Measurements from ENCODE around the gene S100A8. TPM values are rescaled to one million over a fixed set of nuclear protein-coding genes. Genes with fewer than 3 reads are reported as not detected.

The S100A8 gene
- total RNA-seq, 2 experiments from 2014 or later = not detected

GRCh38 chr1:153340356-153340755 lies 50.5 kb downstream of the S100A8 start:
- no peak for DNase-seq
- no peak for ATAC-seq
- H3K9me3 Mint-ChIP-seq (ENCODE audit: low read depth) = no peaks in the 10 kb centered on the region
- H3K4me3 Mint-ChIP-seq = no peak overlapping the region
- CTCF ChIA-PET = no interaction called here
- no peak overlapping the region for H3K27ac Mint-ChIP-seq
- no peaks in the 10 kb centered on the region for H3K36me3 Mint-ChIP-seq
- H3K4me1 Mint-ChIP-seq = peaks cover 31% of the 10 kb centered on the region
- H3K27me3 Mint-ChIP-seq = peaks cover 34% of the 10 kb centered on the region

Other genes with a start within 250 kb of the S100A8 start
- not detected for gene SPRR2G, start 240.2 kb downstream of the S100A8 start, total RNA-seq
- not detected for gene LELP1, start 187.6 kb downstream of the S100A8 start, total RNA-seq
- gene PRR9, start 173.5 kb downstream of the S100A8 start, total RNA-seq = not detected
- gene LORICRIN, start 131.4 kb downstream of the S100A8 start, total RNA-seq = not detected
- not detected for gene PGLYRP3, start 78.1 kb downstream of the S100A8 start, total RNA-seq
- gene PGLYRP4, start 42.2 kb downstream of the S100A8 start, total RNA-seq = not detected
- not detected for gene S100A9, start 33.2 kb downstream of the S100A8 start, total RNA-seq
- gene S100A12, start 15.5 kb downstream of the S100A8 start, total RNA-seq = not detected
- gene S100A7A, start 25.4 kb upstream of the S100A8 start, total RNA-seq = not detected
- not detected for gene S100A7, start 69.6 kb upstream of the S100A8 start, total RNA-seq
- 100 to 1,000 TPM; 386 to 543 TPM for gene S100A6, start 144.9 kb upstream of the S100A8 start, total RNA-seq
- 1 to 10 TPM; 1.6 to 3.0 TPM for gene S100A5, start 149.9 kb upstream of the S100A8 start, total RNA-seq
- 100 to 1,000 TPM; 898 to 906 TPM for gene S100A4, start 154.7 kb upstream of the S100A8 start, total RNA-seq
- gene S100A3, start 158.2 kb upstream of the S100A8 start, total RNA-seq = not detected
- under 1 TPM; 0.50 to 0.96 TPM for gene S100A2, start 174.8 kb upstream of the S100A8 start, total RNA-seq
- gene S100A16, start 222.1 kb upstream of the S100A8 start, total RNA-seq = not detected
- gene S100A14, start 225.3 kb upstream of the S100A8 start, total RNA-seq = not detected
- gene S100A13, start 236.4 kb upstream of the S100A8 start, total RNA-seq = 1 to 10 TPM; 6.0 to 7.0 TPM
- gene S100A1, start 237.4 kb upstream of the S100A8 start, total RNA-seq = not detected
- gene CHTOP, start 243.0 kb upstream of the S100A8 start, total RNA-seq = 10 to 100 TPM; 83.8 to 89.1 TPM

All from activated CD8-positive, alpha-beta memory T cell treated with anti-CD3 and anti-CD28 coated beads, Interleukin-2, amount 10 ng/mL, durations not matched to agents 7 days and 5 days (primary cell).